ENCODE data around the gene PABPN1.
"Not testable (repeated sequence)": the region's sequence is repeated elsewhere in the genome, so short reads cannot be mapped to it uniquely, and the experiment has no call there.

Gene PABPN1

DNA sequence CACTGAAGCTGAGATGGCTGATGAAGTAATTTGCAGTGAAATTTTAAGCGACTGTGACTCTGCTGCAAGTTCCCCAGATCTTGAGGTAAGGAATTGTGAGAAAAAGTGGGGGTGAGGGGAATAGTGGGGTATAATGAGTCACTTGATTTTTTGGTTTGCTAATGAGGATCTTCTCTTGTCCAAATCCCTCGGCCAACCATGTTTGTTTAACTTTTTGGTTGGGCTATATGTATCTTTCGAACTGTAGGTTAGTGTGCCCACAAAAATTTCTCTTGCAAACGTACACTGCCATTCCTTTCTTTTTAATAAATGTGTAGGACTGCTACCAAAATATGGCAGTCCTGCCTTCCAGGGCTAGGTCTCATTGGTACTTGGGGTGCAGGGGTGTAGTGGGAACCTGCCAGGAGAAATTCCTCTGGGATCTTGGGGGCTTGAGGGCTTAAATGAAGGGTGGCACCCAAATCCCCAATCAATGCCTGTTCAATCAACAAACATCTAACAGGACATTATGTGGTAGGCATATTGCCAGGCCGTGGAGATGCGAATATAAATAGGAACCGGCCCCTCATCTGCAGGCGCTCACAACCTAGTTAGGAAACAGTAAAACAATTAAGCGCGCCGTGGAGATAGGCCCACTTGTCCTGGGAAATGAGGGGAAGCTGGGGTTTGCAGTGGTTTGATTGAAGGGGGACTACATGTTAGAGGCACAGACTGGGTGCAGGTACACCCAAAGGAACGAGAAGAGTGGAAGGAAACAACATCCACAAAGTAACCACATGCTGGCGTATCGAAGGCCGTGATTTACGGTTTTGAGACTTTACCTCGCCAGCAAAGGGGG is 1.3 kb upstream of the PABPN1 start:
- H3K27ac ChIP-seq = peak overlapping the region; percentile 87
- TF ChIP-seq CTCF (conservative IDR thresholded peaks at IDR 0.05) = no peak
- TF ChIP-seq ZFX (IDR thresholded peaks at IDR 0.05) = no peak

DNA sequence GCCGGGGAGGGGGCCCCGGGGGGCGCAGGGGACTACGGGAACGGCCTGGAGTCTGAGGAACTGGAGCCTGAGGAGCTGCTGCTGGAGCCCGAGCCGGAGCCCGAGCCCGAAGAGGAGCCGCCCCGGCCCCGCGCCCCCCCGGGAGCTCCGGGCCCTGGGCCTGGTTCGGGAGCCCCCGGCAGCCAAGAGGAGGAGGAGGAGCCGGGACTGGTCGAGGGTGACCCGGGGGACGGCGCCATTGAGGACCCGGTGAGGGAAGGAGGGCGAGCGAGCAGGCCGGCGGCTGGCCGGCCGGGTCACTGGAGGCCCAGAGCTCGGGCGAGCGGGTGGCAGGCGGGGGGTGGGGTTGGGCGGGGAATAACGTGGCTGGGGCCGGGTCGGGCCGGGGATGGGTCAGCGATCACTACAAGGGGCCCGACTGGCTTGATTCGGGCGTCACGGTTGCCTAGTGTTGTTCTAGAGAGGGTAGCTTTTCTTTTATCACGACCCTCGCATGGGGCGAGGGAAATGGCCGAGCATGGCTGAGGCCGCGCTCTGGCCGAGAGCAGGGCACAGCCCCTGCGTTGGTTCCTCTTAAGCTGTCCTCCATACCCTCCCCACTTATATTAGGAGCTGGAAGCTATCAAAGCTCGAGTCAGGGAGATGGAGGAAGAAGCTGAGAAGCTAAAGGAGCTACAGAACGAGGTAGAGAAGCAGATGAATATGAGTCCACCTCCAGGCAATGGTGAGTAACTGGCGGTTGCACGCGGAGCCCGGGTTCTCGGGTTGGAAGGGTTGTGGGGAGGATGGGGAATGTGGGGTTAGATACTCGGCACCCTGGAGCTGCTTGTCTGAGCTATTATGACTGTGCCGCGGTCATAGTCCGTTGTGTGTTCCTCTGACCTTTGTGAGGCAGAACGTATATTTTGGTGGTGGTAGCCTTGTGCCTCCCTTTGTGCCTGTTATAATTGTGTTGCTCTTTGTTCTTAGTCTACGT is 603 bp downstream of the PABPN1 start:
- peak overlapping the region; percentile 87 for H3K27ac ChIP-seq
- TF ChIP-seq CTCF (conservative IDR thresholded peaks at IDR 0.05) = no peak
- TF ChIP-seq ZFX (IDR thresholded peaks at IDR 0.05) = peak; percentile 82

- TF ChIP-seq ZFX (IDR thresholded peaks at IDR 0.05) (no peak), CTCF (conservative IDR thresholded peaks at IDR 0.05) (no peak)
- peak overlapping the region; percentile 87 for H3K27ac ChIP-seq
Observed at GRCh38 chr14:23322568-23323517, 1.6 kb downstream of the PABPN1 start.

DNA sequence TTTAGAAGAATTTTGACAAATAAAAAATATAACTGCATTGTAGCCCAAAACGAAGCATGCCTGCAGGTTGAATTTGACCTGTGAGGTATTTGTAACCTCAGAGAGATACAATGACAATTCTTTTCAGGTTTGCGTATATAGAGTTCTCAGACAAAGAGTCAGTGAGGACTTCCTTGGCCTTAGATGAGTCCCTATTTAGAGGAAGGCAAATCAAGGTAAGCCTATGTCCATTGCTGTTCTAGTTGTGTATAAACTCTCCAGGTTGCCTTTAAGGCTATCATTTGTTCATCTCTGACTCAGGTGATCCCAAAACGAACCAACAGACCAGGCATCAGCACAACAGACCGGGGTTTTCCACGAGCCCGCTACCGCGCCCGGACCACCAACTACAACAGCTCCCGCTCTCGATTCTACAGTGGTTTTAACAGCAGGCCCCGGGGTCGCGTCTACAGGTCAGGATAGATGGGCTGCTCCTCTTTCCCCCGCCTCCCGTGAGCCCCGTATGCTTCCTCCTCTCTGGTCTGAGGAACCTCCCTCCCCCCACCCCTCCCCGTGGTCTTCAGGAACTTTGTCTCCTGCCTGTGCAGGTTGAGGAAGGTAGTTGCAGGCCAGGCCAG is 2.7 kb downstream of the PABPN1 start:
- no peak overlapping the region for H3K27ac ChIP-seq
- TF ChIP-seq CTCF (conservative IDR thresholded peaks at IDR 0.05) (no peak), ZFX (IDR thresholded peaks at IDR 0.05) (no peak)

GRCh38 chr14:23324455-23324846 is 3.2 kb downstream of the PABPN1 start:
- TF ChIP-seq CTCF (conservative IDR thresholded peaks at IDR 0.05) (no peak), ZFX (IDR thresholded peaks at IDR 0.05) (no peak)
- no peak overlapping the region for H3K27ac ChIP-seq

DNA sequence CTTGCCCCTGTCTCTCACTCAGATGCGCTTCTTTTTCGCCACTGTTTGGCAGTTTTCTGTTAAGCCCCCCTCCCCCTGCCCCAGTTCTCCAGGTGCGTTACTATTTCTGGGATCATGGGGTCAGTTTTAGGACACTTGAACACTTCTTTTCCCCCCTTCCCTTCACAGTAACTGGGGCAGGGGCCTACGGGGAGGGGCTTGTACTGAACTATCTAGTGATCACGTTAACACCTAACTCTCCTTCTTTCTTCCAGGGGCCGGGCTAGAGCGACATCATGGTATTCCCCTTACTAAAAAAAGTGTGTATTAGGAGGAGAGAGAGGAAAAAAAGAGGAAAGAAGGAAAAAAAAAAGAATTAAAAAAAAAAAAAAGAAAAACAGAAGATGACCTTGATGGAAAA is 3.7 kb downstream of the PABPN1 start:
- H3K27ac ChIP-seq = no peak overlapping the region
- no peak for TF ChIP-seq ZFX (IDR thresholded peaks at IDR 0.05)
- no peak for TF ChIP-seq CTCF (conservative IDR thresholded peaks at IDR 0.05)

DNA sequence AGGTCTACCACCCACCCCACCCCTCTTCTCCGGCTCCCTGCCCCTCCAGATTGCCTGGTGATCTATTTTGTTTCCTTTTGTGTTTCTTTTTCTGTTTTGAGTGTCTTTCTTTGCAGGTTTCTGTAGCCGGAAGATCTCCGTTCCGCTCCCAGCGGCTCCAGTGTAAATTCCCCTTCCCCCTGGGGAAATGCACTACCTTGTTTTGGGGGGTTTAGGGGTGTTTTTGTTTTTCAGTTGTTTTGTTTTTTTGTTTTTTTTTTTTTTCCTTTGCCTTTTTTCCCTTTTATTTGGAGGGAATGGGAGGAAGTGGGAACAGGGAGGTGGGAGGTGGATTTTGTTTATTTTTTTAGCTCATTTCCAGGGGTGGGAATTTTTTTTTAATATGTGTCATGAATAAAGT is 4.5 kb downstream of the PABPN1 start:
- H3K27ac ChIP-seq = not testable (repeated sequence)
